ENCODE results near the gene DNPH1. TPM values are rescaled to one million over a fixed set of nuclear protein-coding genes. Genes with fewer than 3 reads are reported as not detected.

The DNPH1 gene
- polyA plus RNA-seq, 1 donor from 2014 or later: 48.3 TPM

DNA sequence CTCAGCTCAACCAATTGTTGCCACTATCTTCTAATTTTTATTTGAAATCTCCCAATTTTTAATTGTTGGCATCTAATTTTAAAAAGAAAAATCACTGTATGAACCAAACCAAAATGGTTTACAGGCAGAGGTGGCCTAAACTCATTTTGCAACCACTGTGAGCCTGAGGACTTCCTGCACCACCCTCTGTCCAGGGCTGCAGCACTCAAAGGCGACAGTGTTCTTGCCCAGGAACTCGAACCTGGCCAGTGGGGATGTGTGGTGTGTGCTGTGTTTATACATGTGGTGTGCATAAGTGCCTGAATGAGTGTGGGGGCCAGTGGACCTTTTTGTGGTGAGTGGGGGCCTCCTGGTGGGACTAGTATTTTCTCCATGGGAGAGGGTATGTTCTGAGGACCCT is 44.4 kb upstream of the DNPH1 start:
- H3K4me2 ChIP-seq (ENCODE audit: low read length): no peak overlapping the region
- H3K79me2 ChIP-seq (replicated peaks; ENCODE audit: insufficient read depth, low read length): no peaks in the 10 kb centered on the region
- H3K9ac ChIP-seq (ENCODE audit: low read length): no peak overlapping the region
- TF ChIP-seq SMC3 (conservative IDR thresholded peaks at IDR 0.05; ENCODE audit: poor library complexity) (no peak), POLR2AphosphoS5 (IDR thresholded peaks at IDR 0.05) (no peak), MXI1 (conservative IDR thresholded peaks at IDR 0.05; ENCODE audit: poor library complexity, severe bottlenecking) (no peak), EP300 (conservative IDR thresholded peaks at IDR 0.05; ENCODE audit: poor library complexity, severe bottlenecking) (no peak), EZH2 (IDR thresholded peaks at IDR 0.05; ENCODE audit: borderline replicate concordance, insufficient read depth, low read length, poor library complexity, severe bottlenecking) (no peak), TAF1 (IDR thresholded peaks at IDR 0.05; ENCODE audit: low read depth) (no peak), RAD21 (conservative IDR thresholded peaks at IDR 0.05) (no peak)
- TF ChIP-seq, protein P1, sequence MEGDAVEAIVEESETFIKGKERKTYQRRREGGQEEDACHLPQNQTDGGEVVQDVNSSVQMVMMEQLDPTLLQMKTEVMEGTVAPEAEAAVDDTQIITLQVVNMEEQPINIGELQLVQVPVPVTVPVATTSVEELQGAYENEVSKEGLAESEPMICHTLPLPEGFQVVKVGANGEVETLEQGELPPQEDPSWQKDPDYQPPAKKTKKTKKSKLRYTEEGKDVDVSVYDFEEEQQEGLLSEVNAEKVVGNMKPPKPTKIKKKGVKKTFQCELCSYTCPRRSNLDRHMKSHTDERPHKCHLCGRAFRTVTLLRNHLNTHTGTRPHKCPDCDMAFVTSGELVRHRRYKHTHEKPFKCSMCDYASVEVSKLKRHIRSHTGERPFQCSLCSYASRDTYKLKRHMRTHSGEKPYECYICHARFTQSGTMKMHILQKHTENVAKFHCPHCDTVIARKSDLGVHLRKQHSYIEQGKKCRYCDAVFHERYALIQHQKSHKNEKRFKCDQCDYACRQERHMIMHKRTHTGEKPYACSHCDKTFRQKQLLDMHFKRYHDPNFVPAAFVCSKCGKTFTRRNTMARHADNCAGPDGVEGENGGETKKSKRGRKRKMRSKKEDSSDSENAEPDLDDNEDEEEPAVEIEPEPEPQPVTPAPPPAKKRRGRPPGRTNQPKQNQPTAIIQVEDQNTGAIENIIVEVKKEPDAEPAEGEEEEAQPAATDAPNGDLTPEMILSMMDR (IDR thresholded peaks at IDR 0.05; ENCODE audit: poor library complexity, severe bottlenecking): no peak
- TF ChIP-seq, protein P2, sequence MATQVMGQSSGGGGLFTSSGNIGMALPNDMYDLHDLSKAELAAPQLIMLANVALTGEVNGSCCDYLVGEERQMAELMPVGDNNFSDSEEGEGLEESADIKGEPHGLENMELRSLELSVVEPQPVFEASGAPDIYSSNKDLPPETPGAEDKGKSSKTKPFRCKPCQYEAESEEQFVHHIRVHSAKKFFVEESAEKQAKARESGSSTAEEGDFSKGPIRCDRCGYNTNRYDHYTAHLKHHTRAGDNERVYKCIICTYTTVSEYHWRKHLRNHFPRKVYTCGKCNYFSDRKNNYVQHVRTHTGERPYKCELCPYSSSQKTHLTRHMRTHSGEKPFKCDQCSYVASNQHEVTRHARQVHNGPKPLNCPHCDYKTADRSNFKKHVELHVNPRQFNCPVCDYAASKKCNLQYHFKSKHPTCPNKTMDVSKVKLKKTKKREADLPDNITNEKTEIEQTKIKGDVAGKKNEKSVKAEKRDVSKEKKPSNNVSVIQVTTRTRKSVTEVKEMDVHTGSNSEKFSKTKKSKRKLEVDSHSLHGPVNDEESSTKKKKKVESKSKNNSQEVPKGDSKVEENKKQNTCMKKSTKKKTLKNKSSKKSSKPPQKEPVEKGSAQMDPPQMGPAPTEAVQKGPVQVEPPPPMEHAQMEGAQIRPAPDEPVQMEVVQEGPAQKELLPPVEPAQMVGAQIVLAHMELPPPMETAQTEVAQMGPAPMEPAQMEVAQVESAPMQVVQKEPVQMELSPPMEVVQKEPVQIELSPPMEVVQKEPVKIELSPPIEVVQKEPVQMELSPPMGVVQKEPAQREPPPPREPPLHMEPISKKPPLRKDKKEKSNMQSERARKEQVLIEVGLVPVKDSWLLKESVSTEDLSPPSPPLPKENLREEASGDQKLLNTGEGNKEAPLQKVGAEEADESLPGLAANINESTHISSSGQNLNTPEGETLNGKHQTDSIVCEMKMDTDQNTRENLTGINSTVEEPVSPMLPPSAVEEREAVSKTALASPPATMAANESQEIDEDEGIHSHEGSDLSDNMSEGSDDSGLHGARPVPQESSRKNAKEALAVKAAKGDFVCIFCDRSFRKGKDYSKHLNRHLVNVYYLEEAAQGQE (IDR thresholded peaks at IDR 0.05; ENCODE audit: borderline replicate concordance): no peak
- no peaks in the 10 kb centered on the region for H3K9me2 ChIP-seq (ENCODE audit: insufficient read depth, low read length)
- no peaks in the 10 kb centered on the region for H3K36me3 ChIP-seq (ENCODE audit: insufficient read depth, low read length)
- H3F3A ChIP-seq (ENCODE audit: insufficient read depth, low read length, poor library complexity, severe bottlenecking): no peaks in the 10 kb centered on the region
- H3K27ac ChIP-seq (ENCODE audit: low read length): no peak overlapping the region
- no peaks in the 10 kb centered on the region for H3K9me3 ChIP-seq (ENCODE audit: low read length)
- peaks cover 5% of the 10 kb centered on the region for H4K20me1 ChIP-seq (ENCODE audit: insufficient read depth)
- peaks cover 21% of the 10 kb centered on the region for H3K27me3 ChIP-seq (ENCODE audit: insufficient read depth, low read depth, low read length)
- no peak overlapping the region for H3K4me3 ChIP-seq (ENCODE audit: low read length)
- H2AFZ ChIP-seq (ENCODE audit: low read depth, low read length): no peak overlapping the region

DNA sequence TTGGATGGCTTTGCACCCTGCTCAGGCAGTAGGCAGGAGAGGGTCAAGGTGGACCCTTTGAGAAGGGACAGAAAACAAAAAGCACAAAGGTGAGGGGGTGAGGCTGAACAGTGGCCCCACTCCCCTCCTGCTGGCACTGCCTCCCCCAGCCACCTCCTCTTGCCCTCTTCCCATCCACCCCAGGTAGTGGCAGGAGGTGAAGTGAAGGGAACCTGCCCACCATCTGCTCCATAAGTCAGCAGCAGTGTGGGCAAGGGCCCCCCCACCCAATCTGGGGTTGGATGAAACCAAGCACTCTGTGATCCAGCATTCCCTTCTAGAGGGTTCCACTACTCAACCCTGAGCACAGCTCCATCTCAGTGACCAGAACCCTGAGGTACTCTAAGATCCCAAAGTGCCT is 42.7 kb upstream of the DNPH1 start:
- Histone ChIP-seq H3K4me2 (ENCODE audit: low read length) (no peak overlapping the region), H3F3A (ENCODE audit: insufficient read depth, low read length, poor library complexity, severe bottlenecking) (no peaks in the 10 kb centered on the region), H3K4me3 (ENCODE audit: low read length) (no peak overlapping the region)

More for the DNA sequence above, 42.7 kb upstream of the DNPH1 start:
- Histone ChIP-seq H3K27me3 (ENCODE audit: insufficient read depth, low read depth, low read length) (peaks cover 21% of the 10 kb centered on the region), H3K9me2 (ENCODE audit: insufficient read depth, low read length) (no peaks in the 10 kb centered on the region), H2AFZ (ENCODE audit: low read depth, low read length) (no peak overlapping the region), H3K9ac (ENCODE audit: low read length) (no peak overlapping the region), H4K20me1 (ENCODE audit: insufficient read depth) (peaks cover 5% of the 10 kb centered on the region), H3K27ac (ENCODE audit: low read length) (no peak overlapping the region), H3K36me3 (ENCODE audit: insufficient read depth, low read length) (no peaks in the 10 kb centered on the region), H3K9me3 (ENCODE audit: low read length) (no peaks in the 10 kb centered on the region), H3K79me2 (replicated peaks; ENCODE audit: insufficient read depth, low read length) (no peaks in the 10 kb centered on the region)
- TF ChIP-seq RAD21 (conservative IDR thresholded peaks at IDR 0.05): no peak
- TF ChIP-seq, protein P2 (IDR thresholded peaks at IDR 0.05; ENCODE audit: borderline replicate concordance): no peak
- no peak for TF ChIP-seq EP300 (conservative IDR thresholded peaks at IDR 0.05; ENCODE audit: poor library complexity, severe bottlenecking)
- TF ChIP-seq TAF1 (IDR thresholded peaks at IDR 0.05; ENCODE audit: low read depth): no peak

Measured in neural cell (in vitro differentiated cells).